ENCODE measurements around the gene PTGR1. TPM values are rescaled to one million over a fixed set of nuclear protein-coding genes. Genes with fewer than 3 reads are reported as not detected.
"Not testable (repeated sequence)": the region's sequence is repeated elsewhere in the genome, so short reads cannot be mapped to it uniquely, and the experiment has no call there.

Gene PTGR1
- polyA plus RNA-seq, 3 donors, result 146 to 291 (median 273) TPM

GRCh38 chr9:111572950-111573604, 26.4 kb downstream of the PTGR1 start:
- peak; percentile 10 for DNase-seq

- DNase-seq, result not testable (repeated sequence)
Observed at GRCh38 chr9:111568127-111568526, 31.3 kb downstream of the PTGR1 start.

GRCh38 chr9:111566234-111566633, 33.2 kb downstream of the PTGR1 start:
- DNase-seq, result no peak

- DNase-seq, result no peak
Observed at GRCh38 chr9:111561165-111561719, 38.2 kb downstream of the PTGR1 start.

GRCh38 chr9:111559000-111559610, 40.3 kb downstream of the PTGR1 start:
- no peak for DNase-seq

GRCh38 chr9:111555425-111555824, 44.0 kb downstream of the PTGR1 start:
- DNase-seq, result not testable (repeated sequence)

GRCh38 chr9:111548623-111549022, 50.8 kb downstream of the PTGR1 start:
- no peak for DNase-seq

- DNase-seq, result no peak
Observed at GRCh38 chr9:111542497-111543254, 56.8 kb downstream of the PTGR1 start.

GRCh38 chr9:111533099-111533790, 66.2 kb downstream of the PTGR1 start:
- DNase-seq, result no peak

- DNase-seq, result no peak
Observed at GRCh38 chr9:111531716-111532115, 67.7 kb downstream of the PTGR1 start.

GRCh38 chr9:111529787-111530186, 69.7 kb downstream of the PTGR1 start:
- no peak for DNase-seq

- DNase-seq, result no peak
Observed at GRCh38 chr9:111527347-111527746, 72.1 kb downstream of the PTGR1 start.

- peak; percentile 85 for DNase-seq
Observed at GRCh38 chr9:111525056-111525977, 74.1 kb downstream of the PTGR1 start, which contains the start of gene ZNF483. Gene ZNF483, plus strand, starts transcription at chr9:111525179. Its CDS starts 2,217 bp downstream, at chr9:111527396.

GRCh38 chr9:111524731-111525055, 74.8 kb downstream of the PTGR1 start:
- DNase-seq, result no peak

GRCh38 chr9:111516061-111516465, 83.4 kb downstream of the PTGR1 start:
- DNase-seq, result no peak

- no peak for DNase-seq
Observed at GRCh38 chr9:111514967-111515366, 84.5 kb downstream of the PTGR1 start.

Other genes starting within 250 kb of the PTGR1 start
- gene ECPAS, start 115.3 kb downstream of the PTGR1 start, polyA plus RNA-seq (ENCODE audit: insufficient read length in 3 of 3), result 10 to 100 TPM; 74.0 to 89.7 (median 77.7) TPM
- gene ZNF483, start 74.5 kb downstream of the PTGR1 start, polyA plus RNA-seq (ENCODE audit: insufficient read length in 3 of 3), result 1 to 10 TPM; 1.9 to 6.4 (median 3.5) TPM
- 10 to 100 TPM; 13.3 to 15.2 (median 14.0) TPM for gene DNAJC25, start 31.7 kb upstream of the PTGR1 start, polyA plus RNA-seq (ENCODE audit: insufficient read length in 3 of 3)
- 10 to 100 TPM; 46.9 to 50.4 (median 48.9) TPM for gene GNG10, start 62.0 kb upstream of the PTGR1 start, polyA plus RNA-seq (ENCODE audit: insufficient read length in 3 of 3)
- under 1 TPM; 0.61 to 0.92 (median 0.67) TPM for gene SHOC1, start 195.3 kb upstream of the PTGR1 start, polyA plus RNA-seq (ENCODE audit: insufficient read length in 3 of 3)

Measured in renal pelvis (tissue), 4 donors.